GM21423 (cell line): ENCODE results near the gene SLC6A6.

Experiments
- ATAC-seq: cut with Tn5 transposase; IDR thresholded peaks from one replicate; pipeline ENCODE4 v1.9.1; 2021; ENCODE audit warnings: mild to moderate bottlenecking, moderate library complexity; ENCODE audit not compliant: unreplicated experiment

The SLC6A6 gene

DNA sequence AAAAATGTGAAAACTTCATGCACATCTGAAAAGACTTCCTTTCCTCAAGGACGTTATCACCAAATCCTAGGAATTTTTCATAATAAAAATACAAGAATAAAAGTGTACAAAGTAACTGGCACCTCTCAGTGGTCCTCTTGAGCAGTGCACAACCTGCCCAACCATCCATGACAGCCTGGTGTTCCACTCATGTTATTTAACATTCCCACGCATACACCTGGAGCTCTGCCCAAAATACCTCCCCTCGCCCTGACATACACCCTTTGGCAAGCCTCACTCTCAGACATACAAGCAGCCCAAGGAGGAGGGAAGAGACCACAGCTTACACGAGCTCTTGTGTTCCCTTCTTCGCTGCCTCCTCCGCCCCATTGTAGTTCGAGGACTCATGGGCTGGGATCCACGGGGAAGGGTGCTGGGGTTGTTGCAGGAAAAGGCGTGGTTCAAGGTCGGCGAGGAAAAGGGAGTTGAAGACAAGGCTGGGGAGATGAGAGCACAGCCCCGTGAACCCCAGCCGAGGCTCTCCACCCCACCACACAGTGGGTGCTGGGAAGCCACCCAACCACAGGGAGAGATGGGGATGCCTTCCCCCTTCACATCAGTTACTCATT lies 114.4 kb downstream of the SLC6A6 start:
- ATAC-seq: no peak

DNA sequence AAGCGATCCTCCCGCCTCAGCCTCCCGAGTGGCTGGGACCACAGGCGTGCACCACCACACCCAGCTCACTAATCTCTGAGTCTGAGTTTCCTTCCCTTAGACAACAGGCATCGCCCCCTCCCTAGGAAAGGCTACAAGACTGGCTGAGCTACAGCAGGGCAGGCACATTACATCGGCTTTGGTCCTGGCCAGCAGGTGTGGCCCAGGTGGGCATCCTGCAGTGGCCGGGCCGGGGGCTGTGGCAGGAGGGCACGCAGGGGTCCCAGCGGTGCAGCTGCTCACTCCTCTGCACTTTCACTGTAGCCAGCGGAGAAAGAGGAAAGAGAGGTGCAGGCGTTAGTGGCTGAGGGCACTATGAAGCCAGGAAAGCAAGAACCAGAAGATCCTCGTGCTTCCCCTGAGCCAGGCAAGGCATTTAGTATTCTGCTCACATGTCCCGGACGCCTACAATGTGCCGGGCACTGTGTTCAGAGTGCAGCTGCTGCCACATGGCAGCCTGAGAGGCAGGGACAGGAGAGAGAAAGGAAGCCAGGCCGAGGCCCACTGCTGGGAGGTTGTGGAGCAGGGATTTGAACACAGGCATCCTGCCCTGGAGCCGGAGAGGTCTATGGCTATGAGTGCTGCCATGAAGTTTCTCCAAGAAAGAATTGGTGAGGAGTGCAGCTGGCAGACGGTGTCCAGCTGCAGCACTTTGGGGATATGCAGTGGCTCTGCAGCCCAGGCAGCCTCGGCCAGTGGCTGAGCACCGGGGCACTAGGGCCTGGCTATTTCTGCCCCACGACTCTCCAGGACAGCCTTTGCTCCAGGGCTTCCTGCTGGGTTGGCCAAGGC lies 115.4 kb downstream of the SLC6A6 start:
- ATAC-seq: no peak

DNA sequence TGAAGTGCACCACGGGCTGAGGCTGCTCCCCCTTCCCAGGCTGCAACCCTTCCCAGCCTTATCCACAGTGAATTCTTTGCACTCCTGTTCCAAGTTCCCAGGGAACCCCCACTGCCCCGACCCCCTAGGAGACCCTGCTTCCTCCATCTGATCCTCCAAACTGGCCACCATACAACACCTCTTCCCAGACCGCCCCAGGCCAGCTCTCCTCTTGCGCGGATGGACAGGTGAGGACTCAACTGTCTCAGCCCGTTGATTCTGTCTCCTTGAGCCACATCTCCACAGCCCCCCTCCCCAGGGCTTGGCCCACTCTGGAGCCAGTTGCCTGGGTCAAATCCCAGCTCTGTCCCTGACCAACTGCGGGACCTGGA lies 116.0 kb downstream of the SLC6A6 start:
- no peak for ATAC-seq

DNA sequence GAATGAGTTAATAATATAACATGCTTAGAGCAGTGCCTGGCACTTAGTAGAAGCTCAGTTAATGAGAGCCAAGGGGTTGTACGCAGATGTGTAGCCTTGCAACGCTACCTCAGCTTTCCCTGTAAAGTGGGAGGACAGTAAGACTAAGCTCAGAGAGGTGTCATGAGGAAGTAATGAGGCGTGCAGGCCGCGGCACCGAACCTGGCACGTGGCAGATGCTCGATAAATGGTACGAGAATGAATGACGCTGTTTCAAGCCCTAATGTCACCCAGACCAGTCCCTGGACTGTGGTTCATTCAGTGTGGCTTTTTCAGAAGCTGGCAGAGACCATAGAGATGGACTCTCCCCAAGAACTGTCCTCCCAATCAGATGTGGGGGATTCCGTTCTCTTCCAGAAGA lies 116.5 kb downstream of the SLC6A6 start:
- ATAC-seq: no peak

DNA sequence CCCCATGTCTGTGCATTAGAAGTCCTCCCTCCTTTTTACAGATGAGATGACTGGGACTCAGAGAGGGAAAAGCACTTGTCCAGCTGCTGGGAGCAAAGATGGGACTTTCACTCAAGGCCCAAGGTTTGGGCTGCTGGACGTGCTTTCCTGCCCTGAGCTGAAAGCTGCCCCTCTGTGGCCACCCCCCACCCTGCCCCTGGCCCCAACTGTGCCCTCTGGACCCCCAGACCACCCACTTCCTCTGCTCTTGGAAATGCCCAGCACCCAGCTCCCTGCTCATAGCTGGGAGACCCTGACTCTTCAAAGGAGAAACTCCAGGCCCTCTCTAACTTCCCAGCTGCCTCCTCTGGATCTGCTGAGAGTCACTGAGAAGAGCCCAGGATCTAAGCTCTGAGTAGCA lies 117.0 kb downstream of the SLC6A6 start:
- ATAC-seq: no peak

DNA sequence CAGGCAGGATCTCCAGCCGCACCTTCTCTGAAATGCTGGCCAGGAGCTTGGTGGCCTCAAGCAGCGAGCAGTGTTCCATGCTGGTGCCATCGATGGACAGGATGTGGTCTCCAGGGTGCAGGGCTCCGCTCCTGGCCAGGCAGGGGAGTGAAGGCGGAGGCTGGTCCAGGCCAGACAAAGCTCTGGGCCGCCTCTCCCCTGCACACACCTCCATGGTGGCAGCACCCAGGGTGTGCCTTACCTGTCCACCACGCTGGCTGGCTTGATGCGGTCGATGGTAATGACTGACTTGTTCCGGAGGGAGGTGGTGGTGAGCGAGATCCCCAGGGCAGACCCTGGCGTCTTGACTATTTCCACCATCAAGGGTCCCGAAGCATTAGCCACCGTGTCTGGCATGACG lies 117.7 kb downstream of the SLC6A6 start:
- ATAC-seq: no peak

DNA sequence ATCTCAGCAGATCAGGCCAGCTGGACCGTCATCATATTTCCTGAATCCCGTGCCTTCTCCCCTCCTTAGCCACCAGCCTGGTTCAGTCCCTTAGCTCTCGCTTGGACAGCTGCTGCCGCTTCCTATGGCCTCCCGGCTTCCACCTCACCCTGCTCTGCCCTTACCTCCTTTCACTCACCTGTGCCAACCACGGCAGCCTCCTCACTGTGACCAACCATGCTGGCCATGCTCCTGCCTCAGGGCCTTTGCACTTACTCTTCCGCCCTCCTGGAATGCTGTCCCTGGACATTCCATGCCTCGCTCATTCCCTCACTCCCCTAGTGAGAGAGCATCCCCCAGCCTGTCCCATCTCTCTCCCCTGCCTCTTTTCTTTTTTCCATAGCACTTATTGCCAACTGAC lies 118.6 kb downstream of the SLC6A6 start:
- no peak for ATAC-seq

DNA sequence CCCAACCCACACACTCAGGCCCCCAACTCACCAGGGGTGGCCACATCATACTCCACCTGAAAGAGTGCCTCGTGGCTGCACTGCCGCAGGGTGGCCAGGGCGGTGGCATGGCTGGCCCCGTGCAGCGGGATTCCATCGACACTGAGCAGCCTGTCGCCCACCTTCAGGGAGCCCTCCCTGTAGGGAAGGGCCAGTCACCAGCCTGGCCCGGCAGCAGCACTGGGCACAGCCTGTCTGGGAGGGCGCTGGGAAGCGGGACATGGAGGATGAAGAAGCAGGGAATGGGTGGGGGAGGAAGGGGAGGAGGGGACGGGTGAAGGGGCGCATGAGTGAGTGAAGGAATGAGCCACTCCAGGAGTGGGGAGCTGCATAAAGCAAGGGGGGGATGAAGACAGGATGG lies 119.2 kb downstream of the SLC6A6 start:
- ATAC-seq: no peak

DNA sequence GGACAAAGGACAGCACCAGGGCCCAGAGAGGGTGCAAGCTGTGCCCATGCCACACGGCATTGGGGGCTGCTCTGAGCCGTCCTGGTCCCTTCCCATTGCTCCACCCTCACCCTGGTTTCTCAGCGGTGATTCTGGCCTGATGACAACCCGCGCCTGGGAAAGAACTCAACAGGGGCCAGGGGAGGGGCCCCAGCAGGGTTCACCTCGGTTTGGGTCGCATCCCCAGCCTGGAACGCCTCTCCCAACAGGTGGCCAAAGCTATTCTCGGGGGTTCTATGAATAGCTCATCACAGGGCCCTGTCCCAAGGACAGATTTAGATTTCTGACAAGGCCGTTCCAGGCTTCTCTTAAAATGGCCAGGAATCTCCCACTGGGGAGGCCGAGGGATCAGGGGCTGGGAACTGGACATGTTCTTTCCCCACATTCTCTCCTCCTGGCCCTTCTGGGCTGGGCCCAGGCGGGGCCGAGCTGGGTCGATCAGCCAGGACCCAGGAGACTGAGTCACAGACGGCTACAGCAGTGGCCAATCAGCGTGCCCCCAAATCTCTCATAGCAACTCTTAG lies 119.8 kb downstream of the SLC6A6 start:
- no peak for ATAC-seq

DNA sequence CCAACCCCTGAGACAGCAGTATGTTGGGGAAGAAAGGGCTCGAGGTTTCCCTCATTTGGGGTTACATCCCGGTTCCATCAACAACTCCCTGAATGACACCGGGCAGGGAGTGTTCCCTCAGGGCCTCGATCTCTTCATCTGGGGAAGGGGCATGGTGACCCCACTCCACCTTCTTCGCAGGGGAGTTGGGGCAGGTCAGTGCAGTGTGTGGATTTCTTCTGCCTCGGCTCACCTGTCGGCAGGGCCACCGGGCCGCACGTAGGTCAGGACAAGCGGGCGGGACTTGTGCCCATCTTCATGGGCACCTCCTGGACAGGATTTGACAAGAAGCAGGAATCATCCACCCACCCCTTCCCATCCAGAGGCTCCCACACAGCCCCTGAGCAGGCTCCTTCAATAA lies 120.4 kb downstream of the SLC6A6 start:
- ATAC-seq: no peak

DNA sequence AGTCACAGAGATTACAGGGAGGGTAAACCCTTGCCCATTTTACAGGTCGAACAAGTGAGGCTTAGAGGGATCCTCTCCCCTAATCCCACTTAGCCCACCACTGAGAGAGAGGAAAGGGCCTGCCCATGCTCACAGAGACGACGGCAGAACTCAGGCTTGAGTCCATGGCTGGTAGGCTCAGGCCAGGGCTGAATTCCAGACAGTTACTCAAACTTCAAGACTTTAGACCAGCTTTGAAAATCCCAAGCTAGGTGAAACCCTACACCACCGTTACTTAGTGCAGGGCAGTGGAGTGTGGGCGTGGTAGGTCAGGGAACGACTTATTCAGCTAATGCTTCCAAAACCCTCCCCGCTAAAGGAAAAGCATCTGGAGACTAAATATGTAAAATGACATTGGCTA lies 121.4 kb downstream of the SLC6A6 start:
- ATAC-seq: no peak

DNA sequence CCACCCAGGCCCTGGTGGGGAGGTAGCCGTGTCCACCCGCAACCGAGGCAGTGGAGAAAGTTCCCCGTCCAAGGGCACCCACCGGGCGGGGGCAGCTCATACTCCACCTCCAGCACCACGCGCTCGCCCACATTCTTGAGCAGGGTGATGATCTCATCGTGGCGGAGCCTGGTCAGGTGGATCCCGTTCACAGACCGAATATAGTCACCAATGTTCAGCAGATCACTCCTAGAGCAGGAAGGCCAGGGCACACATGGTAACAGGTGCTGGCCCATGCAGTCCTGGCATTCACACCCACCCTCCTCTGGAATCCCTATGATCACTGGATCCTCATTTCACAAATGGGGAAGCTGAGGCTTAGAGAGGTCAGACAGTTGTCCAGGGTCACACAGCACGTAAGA lies 121.9 kb downstream of the SLC6A6 start:
- no peak for ATAC-seq

DNA sequence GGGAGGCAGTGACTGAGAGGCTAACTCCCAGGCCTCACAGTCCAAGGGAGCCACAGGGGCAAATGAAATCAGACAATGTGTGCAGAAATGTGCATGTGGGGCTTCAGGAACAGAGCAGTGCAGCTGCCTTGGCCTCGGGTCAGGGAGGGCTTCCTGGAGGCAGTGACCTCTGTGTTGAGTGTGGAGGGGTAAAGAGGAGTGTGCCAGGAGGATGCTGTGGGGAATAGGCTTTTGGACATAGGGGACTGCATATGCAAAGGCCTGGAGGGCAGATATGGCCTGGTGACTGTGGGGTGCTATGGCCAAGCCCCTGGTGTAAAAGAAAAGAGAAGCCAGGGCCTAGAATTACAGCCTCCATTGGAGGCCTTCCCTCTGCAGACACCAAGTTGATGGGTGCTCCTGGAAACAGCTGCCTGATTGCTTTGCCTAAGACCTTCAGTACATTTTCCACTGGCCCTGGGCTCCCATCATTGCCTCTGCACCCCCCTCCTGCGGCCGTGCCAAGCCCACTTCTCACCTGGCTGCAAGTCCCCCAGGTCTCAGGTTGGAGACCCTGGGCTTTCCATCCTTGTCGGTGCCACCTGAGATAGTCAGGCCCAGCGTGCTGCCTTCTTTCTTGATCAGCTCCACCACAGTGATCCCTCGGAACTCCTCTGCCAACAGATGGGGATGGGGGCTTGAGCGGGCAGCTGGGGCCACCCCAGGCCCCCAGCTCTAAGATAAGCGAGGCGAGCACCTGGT lies 122.7 kb downstream of the SLC6A6 start:
- ATAC-seq: no peak

DNA sequence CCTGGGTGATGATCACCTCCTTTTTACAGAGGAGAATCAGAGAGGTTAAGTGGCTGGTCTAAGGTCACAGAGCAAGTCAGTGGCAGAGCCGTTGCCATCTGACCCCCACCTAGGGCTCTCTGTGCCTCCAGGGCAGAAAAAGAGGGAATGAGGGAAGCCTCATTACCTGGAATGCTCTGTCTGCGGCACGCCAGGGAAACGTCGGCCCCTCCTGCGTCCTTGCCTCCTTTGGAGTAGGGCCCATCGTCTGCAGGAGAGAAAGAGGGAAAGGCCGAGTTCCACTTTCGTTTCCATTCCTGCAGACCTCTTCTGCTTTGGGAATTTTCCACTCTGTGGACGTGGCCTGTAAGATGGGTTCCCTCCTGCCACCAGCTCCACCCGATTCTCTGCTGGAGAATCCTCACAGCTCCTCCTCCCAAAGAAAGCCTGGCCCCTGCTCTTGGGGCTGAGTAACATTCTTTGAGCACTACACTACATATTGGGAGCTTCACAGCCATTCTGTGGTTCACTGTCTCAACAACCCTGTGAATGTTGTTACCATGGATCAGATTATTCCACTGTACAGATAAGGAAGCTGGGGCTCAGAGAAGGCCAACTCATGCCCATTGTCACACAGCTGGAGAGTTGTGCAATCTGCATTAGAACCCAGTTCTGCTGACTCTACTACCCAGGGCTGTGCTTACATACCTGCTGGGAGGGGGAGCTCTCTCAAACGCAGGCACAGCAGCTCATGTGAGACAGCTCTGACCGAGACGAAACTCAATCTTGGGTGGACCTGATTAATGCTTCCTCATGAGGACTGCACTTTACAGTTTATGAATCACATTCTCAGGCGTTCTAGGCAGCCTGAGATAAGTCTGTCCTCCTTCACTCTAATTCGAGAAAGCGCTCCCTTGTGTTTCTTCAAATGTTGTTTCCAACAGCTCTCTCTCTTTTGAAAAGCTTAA lies 123.6 kb downstream of the SLC6A6 start:
- no peak for ATAC-seq

DNA sequence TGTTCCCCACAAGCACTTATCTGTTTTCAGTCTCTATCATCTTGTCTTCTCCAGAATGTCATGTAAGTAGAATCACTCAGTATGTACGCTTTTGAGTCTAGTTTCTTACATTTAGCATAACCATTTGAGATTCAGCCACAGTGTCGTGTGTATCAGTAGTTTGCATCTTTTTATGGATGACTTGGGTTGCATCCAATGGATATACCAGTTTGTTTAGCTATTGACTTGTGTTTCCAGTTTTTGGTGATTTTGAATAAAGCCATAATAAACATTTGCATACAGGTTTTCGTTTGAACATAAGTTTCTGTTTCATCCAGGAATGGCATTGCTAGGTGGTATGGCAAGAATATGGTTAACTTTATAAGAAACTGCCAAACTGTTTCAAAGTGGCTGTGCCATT lies 125.7 kb downstream of the SLC6A6 start:
- no peak for ATAC-seq

DNA sequence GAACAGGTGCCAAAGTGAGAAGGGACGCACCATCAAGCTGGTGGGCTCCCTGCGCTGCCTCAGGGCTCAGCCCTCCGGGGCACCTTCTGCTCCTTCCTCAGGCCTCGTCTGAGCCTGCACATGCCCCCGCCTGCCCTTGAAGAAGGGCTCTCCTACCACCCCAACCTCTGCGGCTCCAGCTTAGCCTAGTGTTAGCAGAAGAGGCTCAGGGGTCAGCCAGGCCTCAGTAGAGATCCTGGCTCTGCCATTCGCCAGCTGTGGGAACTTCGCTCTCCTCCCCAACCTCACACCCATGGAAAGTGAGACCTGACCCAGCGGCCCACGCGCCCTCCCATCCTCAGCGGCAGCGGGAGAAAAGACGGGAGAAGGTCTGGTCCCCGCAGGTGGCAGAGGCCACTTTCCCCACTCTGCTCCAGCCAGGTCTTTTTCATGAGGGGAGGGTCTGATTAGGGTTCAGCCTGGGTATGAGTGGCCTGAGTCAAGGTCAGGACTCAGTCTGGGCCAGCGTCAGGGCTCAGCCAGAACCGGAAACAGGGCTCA lies 129.5 kb downstream of the SLC6A6 start:
- no peak for ATAC-seq

DNA sequence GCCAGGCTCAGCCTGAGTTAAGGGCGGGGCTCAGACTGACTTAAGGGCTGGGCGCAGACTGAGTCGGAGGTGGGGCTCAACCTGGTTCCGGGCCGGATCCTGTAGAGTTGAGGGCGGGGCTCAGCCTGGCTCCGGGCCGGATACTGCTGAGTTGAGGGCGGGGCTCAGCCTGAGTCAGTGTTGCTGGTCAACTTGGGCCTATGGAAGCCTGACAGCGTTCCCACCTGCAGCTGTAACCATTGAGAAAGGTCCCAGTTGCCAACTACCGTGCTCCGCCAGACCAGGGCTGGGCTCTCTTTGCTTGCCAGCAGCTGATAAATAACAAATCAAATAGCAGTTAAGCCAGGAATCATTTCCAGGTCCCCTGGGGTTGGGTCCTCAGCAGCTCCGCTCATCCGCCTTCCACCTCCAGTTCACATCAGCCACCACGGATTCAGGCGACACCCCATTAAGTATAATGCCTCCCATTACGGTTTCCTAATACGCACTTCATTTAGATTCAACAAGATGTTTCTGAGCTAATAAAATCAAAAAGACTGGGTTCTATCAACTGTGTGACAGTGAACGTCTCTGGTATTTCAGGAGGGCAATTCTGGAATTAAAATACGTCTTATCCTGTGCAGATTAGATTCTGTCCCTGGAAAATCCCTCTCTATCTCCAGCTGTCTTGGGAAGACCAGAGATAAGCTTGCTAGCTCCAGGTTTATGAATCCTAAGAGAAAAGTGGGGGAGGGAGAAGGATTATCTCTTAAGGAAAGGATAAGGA lies 130.5 kb downstream of the SLC6A6 start:
- no peak for ATAC-seq

DNA sequence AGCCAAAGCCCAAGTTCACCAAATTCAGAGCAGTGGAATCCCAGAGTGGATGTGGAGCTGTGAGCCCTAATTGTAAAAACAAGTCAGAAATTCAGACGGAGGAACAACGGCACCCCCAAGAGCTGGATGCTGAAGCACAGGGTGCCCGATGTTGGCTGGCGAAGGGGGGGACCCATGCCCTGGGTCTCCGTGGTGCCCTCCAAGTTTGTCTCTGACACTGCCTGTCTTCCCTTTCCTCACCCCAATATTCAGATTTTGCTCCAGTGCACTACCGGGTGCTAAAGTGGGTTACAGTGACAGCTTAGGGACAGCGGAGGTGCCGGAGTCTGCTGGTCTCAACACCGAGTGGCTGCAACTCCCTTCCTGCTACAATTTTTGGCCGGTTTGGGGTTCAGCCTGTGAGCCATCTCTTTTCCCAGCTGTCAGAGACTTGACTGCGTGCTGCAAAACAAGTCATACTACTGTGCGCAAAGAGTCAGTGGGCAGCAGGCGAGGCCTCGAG lies 131.1 kb downstream of the SLC6A6 start:
- no peak for ATAC-seq

DNA sequence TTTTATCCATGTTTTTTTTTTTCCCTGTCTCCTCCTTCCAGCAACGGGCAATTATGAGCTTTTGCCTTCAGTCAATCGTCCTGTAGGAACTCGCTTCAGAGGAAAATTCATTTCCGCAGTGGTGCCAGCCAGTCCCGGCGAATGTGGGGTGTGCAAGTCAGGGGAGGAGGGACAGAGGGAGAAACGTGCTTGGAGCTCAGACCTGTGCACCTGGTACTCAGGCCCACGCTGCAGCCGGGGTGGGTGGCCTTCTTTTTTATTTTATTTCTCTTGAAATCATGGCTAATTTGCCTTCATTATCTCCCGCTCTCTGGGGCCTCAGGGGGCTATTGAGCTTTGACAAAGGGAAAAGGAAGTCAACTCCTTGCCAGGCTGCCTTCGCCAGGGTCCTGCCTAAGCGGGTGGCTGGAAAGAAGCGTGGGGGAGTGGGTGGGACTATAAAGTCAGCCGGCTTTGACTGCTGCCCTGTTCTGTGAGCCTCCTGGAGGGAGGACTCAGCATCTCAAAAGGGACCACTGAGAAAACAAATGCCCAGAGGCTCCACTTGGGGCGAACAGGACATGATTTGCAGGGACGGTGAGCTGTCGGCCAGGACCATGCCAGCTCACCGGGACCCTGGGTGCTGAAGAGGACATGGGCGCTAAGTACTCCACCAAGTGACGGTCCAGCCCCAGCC lies 132.2 kb downstream of the SLC6A6 start:
- no peak for ATAC-seq
